HG03095 (cell line): ENCODE measurements around the gene GFRA4.
"Not testable (repeated sequence)": the region's sequence is repeated elsewhere in the genome, so short reads cannot be mapped to it uniquely, and the experiment has no call there.

Experiments
- ATAC-seq: cut with Tn5 transposase; IDR thresholded peaks from one replicate; pipeline ENCODE4 v1.9.1; 2021; ENCODE audit warnings: moderate library complexity; ENCODE audit not compliant: unreplicated experiment

The GFRA4 gene

GRCh38 chr20:3622406-3622805 lies 40.8 kb downstream of the GFRA4 start:
- no peak for ATAC-seq

- ATAC-seq: no peak
Observed at GRCh38 chr20:3621111-3621510, 42.1 kb downstream of the GFRA4 start.

GRCh38 chr20:3616250-3616649 lies 46.9 kb downstream of the GFRA4 start:
- ATAC-seq: no peak

- not testable (repeated sequence) for ATAC-seq
Observed at GRCh38 chr20:3615171-3615840, 47.9 kb downstream of the GFRA4 start.

GRCh38 chr20:3614466-3614865 lies 48.7 kb downstream of the GFRA4 start:
- ATAC-seq: no peak

GRCh38 chr20:3613821-3614440 lies 49.3 kb downstream of the GFRA4 start:
- no peak for ATAC-seq

GRCh38 chr20:3612795-3613572 lies 50.2 kb downstream of the GFRA4 start:
- ATAC-seq: no peak

- no peak for ATAC-seq
Observed at GRCh38 chr20:3611901-3612300, 51.3 kb downstream of the GFRA4 start.
